ENCODE data around the gene ZNF304.

ZNF304 gene

GRCh38 chr19:57350877-57351805 is at the start of gene ZNF304:
Gene ZNF304, plus strand, starts transcription at chr19:57351271. Its CDS starts 394 bp downstream, at chr19:57351665.
- DNase-seq (ENCODE audit: low spot score), result peak; percentile 95

GRCh38 chr19:57302020-57302465 is 49.0 kb upstream of the ZNF304 start:
- no peak for DNase-seq (ENCODE audit: low spot score)

GRCh38 chr19:57302727-57303401 is 48.2 kb upstream of the ZNF304 start:
- DNase-seq (ENCODE audit: low spot score), result no peak

GRCh38 chr19:57305056-57305455 is 46.0 kb upstream of the ZNF304 start:
- DNase-seq (ENCODE audit: low spot score), result no peak

GRCh38 chr19:57308514-57308913 is 42.6 kb upstream of the ZNF304 start:
- DNase-seq (ENCODE audit: low spot score), result no peak

GRCh38 chr19:57310792-57311191 is 40.3 kb upstream of the ZNF304 start:
- DNase-seq (ENCODE audit: low spot score), result no peak

GRCh38 chr19:57314146-57314545 is 36.9 kb upstream of the ZNF304 start:
- DNase-seq (ENCODE audit: low spot score), result no peak

GRCh38 chr19:57317503-57317902 is 33.6 kb upstream of the ZNF304 start:
- no peak for DNase-seq (ENCODE audit: low spot score)

- no peak for DNase-seq (ENCODE audit: low spot score)
These were observed 31.2 kb upstream of the ZNF304 start for GRCh38 chr19:57319869-57320179.

GRCh38 chr19:57320180-57321084 is 30.6 kb upstream of the ZNF304 start, which contains the start of gene ZNF543:
Gene ZNF543, plus strand, starts transcription at chr19:57320472. Its CDS starts 382 bp downstream, at chr19:57320854.
- peak; percentile 98 for DNase-seq (ENCODE audit: low spot score)

GRCh38 chr19:57321116-57321515 is 30.0 kb upstream of the ZNF304 start:
- no peak for DNase-seq (ENCODE audit: low spot score)

GRCh38 chr19:57321751-57322150 is 29.3 kb upstream of the ZNF304 start:
- DNase-seq (ENCODE audit: low spot score), result no peak

- no peak for DNase-seq (ENCODE audit: low spot score)
These were observed 26.1 kb upstream of the ZNF304 start for GRCh38 chr19:57324992-57325391.

- no peak for DNase-seq (ENCODE audit: low spot score)
These were observed 23.1 kb upstream of the ZNF304 start for GRCh38 chr19:57327993-57328392.

- DNase-seq (ENCODE audit: low spot score), result no peak
These were observed 16.9 kb upstream of the ZNF304 start for GRCh38 chr19:57334191-57334590.

- DNase-seq (ENCODE audit: low spot score), result no peak
These were observed 12.2 kb upstream of the ZNF304 start for GRCh38 chr19:57338877-57339276.

GRCh38 chr19:57342582-57342981 is 8.5 kb upstream of the ZNF304 start:
- DNase-seq (ENCODE audit: low spot score), result no peak

- no peak for DNase-seq (ENCODE audit: low spot score)
These were observed 2.9 kb upstream of the ZNF304 start for GRCh38 chr19:57348136-57348535.

GRCh38 chr19:57351867-57352266 is 796 bp downstream of the ZNF304 start:
- peak; percentile 7 for DNase-seq (ENCODE audit: low spot score)

GRCh38 chr19:57355916-57356315 is 4.8 kb downstream of the ZNF304 start:
- no peak for DNase-seq (ENCODE audit: low spot score)

GRCh38 chr19:57357406-57357805 is 6.3 kb downstream of the ZNF304 start:
- DNase-seq (ENCODE audit: low spot score), result no peak

- DNase-seq (ENCODE audit: low spot score), result no peak
These were observed 8.2 kb downstream of the ZNF304 start for GRCh38 chr19:57359300-57359699.

Measured in germinal center (tissue), 1 donor.